Karpas-422 (cell line): Measurements from ENCODE around the gene DTL. TPM values are rescaled to one million over a fixed set of nuclear protein-coding genes. Genes with fewer than 3 reads are reported as not detected.

Experiments used
- DNase-seq: peaks from one replicate; pipeline ENCODE4 v3.0.0-alpha.2; 2015
- H2AFZ ChIP-seq: fragments of 200-600 bp; sonication (generic); 2 replicates; pipeline ENCODE4 v1.6.1; 2014; ENCODE audit warnings: antibody characterized with exemption, low read length, mixed read lengths
- H3K27ac ChIP-seq: fragments of 200-600 bp; sonication (generic); 2 replicates; pipeline ENCODE4 v1.5.1; 2014; ENCODE audit warnings: mild to moderate bottlenecking, low read length, moderate library complexity
- H3K27me3 ChIP-seq: fragments of 200-600 bp; sonication (generic); 2 replicates; pipeline ENCODE4 v1.6.1; 2014; ENCODE audit warnings: low read length, mixed read lengths
- H3K36me3 ChIP-seq: fragments of 200-600 bp; sonication (generic); 2 replicates; pipeline ENCODE4 v1.6.1; 2014; ENCODE audit warnings: low read length, mixed read lengths; ENCODE audit not compliant: insufficient read depth
- H3K4me1 ChIP-seq: fragments of 200-600 bp; sonication (generic); 2 replicates; pipeline ENCODE4 v1.6.1; 2014; ENCODE audit warnings: mild to moderate bottlenecking, low read length, mixed read lengths
- H3K4me2 ChIP-seq: fragments of 200-600 bp; sonication (generic); 2 replicates; pipeline ENCODE4 v1.6.1; 2014; ENCODE audit warnings: low read length, low read depth, mild to moderate bottlenecking; ENCODE audit not compliant: poor library complexity, severe bottlenecking
- H3K4me3 ChIP-seq: fragments of 200-600 bp; sonication (generic); 2 replicates; pipeline ENCODE4 v1.5.1; 2014; ENCODE audit warnings: mild to moderate bottlenecking, antibody characterized with exemption, low read length, mixed read lengths
- H3K79me2 ChIP-seq: fragments of 200-600 bp; sonication (generic); 2 replicates; pipeline ENCODE4 v1.6.1; 2014; ENCODE audit warnings: mild to moderate bottlenecking, low read length, mixed read lengths
- H3K9ac ChIP-seq: fragments of 200-600 bp; sonication (generic); 2 replicates; pipeline ENCODE4 v1.6.0; 2014; ENCODE audit warnings: low read length
- H3K9me2 ChIP-seq: fragments of 200-600 bp; sonication (generic), shearing (Covaris generic); replicated peaks from 2 replicates; pipeline ENCODE4 v1.6.0; 2014; ENCODE audit warnings: mild to moderate bottlenecking, low read length, moderate library complexity; ENCODE audit not compliant: insufficient read depth
- H3K9me3 ChIP-seq: fragments of 300-700, 200-600 bp; sonication (generic); 2 replicates; pipeline ENCODE4 v1.6.1; 2014; ENCODE audit warnings: low read length, mixed read lengths
- H4K20me1 ChIP-seq: fragments of 200-600 bp; sonication (generic); 2 replicates; pipeline ENCODE4 v1.6.1; 2014; ENCODE audit warnings: mild to moderate bottlenecking, antibody characterized with exemption, low read length, low read depth; ENCODE audit not compliant: insufficient read depth
- total RNA-seq: library from RNA; depleted of rRNA; stranded (reverse); fragments of >200 nt; shearing (Covaris generic); gene quantifications from 2 replicates; pipeline ENCODE4 v1.2.3, GENCODE V29; 2014; ENCODE audit warnings: low replicate concordance

Gene DTL
- total RNA-seq, 1 experiment from 2014 or later, result 13.5 TPM

DNA sequence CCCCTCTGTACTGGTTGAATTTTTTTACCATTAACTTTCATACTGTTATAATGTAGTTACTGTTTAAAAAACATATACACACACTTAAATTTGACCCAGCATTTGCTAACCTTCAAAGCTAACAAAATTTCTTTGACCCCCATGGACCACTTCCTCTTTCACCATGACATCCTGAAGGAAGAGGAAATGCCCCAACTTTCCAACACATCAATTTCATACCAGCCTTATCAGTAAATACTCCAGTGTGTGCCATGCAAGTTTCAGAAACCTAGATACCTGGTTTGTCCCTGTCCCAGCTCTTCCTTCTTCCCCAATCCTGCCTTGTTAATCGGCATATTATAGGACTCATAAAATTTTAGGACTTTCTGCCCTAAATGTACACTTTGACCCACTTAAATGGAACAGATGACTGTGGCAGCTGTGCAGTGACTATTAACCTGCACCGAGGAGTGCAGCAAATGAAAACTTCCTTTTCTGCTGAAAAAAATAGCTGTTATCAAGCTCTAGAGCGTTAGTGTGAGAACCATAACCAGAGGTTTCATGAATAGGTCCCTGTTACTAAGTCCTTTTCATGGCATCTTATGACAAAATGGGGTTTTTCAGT lies 54.1 kb downstream of the DTL start:
- H3K9me2 ChIP-seq, result no peaks in the 10 kb centered on the region
- H4K20me1 ChIP-seq, result no peaks in the 10 kb centered on the region
- no peak overlapping the region for H3K4me2 ChIP-seq
- no peak overlapping the region for H3K4me3 ChIP-seq
- no peaks in the 10 kb centered on the region for H3K9me3 ChIP-seq
- H2AFZ ChIP-seq, result no peak overlapping the region
- no peak overlapping the region for H3K9ac ChIP-seq
- H3K27me3 ChIP-seq, result no peaks in the 10 kb centered on the region
- H3K27ac ChIP-seq, result no peak overlapping the region
- no peaks in the 10 kb centered on the region for H3K4me1 ChIP-seq
- peaks cover 59% of the 10 kb centered on the region for H3K79me2 ChIP-seq
- DNase-seq, result no peak
- H3K36me3 ChIP-seq, result peaks cover 53% of the 10 kb centered on the region

DNA sequence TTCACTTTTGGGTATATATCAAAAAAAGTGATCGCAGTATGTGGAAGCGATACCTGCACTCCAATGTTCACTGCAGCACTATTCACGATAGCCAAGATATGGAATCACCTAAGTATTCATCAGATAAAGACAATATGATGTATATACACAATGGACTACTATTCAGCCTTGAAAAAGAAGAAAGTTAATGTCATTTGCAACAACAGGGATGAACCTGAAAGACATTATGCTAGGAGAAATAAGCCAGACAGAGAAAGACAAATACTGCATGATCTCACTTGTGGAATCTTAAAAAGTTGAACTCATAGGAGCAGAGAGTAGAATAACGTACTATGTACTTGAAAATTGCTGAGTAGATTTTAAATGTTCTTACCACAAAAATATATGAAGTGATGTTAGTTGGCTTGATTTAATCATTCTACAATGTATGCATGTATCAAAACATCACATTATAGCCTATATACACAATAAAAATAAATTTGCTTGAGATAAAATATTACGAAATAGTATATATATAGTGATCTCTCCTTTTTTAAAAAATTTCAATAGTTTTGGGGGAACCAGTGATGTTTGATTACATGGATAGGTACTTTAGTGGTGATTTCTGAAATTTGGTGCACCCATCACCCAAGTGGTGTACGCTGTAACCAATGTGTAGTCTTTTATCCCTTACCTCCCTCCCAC lies 56.0 kb downstream of the DTL start:
- Histone ChIP-seq H2AFZ (no peak overlapping the region), H3K9ac (no peak overlapping the region), H3K4me1 (no peaks in the 10 kb centered on the region), H3K9me3 (no peaks in the 10 kb centered on the region), H3K27me3 (no peaks in the 10 kb centered on the region), H3K9me2 (no peaks in the 10 kb centered on the region), H4K20me1 (no peaks in the 10 kb centered on the region), H3K79me2 (peaks cover 61% of the 10 kb centered on the region), H3K4me3 (no peak overlapping the region), H3K4me2 (no peak overlapping the region), H3K36me3 (peaks cover 53% of the 10 kb centered on the region), H3K27ac (no peak overlapping the region)
- DNase-seq, result no peak

DNA sequence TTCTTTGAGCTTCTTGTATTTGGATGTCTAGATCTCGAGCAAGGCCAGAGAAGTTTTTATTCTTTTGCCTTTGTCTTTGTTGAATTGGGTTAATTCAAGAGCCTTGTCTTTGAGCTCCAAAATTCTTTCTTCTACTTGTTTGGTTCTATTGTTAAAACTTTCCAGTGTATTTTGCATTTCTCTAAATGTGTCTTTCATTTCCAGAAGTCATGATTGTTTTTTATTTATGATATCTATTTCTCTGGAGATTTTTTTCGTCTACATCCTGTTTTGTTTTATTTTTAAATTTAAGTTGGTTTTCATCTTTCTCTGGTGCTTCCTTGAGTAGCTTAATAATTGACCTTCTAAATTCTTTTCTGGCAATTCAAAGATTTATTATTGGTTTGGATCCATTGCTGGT lies 61.8 kb downstream of the DTL start:
- Histone ChIP-seq H3K79me2 (peaks cover 82% of the 10 kb centered on the region), H3K4me3 (no peak overlapping the region), H3K27me3 (no peaks in the 10 kb centered on the region), H3K9me3 (no peaks in the 10 kb centered on the region), H3K36me3 (peaks cover 32% of the 10 kb centered on the region), H3K9ac (no peak overlapping the region), H2AFZ (no peak overlapping the region), H3K9me2 (no peaks in the 10 kb centered on the region), H4K20me1 (no peaks in the 10 kb centered on the region), H3K27ac (no peak overlapping the region), H3K4me1 (no peaks in the 10 kb centered on the region), H3K4me2 (no peak overlapping the region)
- DNase-seq, result no peak

GRCh38 chr1:212098310-212098709 lies 62.8 kb downstream of the DTL start:
- no peak overlapping the region for H3K27ac ChIP-seq
- H3K9me2 ChIP-seq, result no peaks in the 10 kb centered on the region
- no peak overlapping the region for H3K9ac ChIP-seq
- H2AFZ ChIP-seq, result no peak overlapping the region
- H3K4me2 ChIP-seq, result no peak overlapping the region
- H3K36me3 ChIP-seq, result peaks cover 34% of the 10 kb centered on the region
- DNase-seq, result no peak
- no peaks in the 10 kb centered on the region for H3K4me1 ChIP-seq
- H3K27me3 ChIP-seq, result no peaks in the 10 kb centered on the region
- H4K20me1 ChIP-seq, result no peaks in the 10 kb centered on the region
- H3K9me3 ChIP-seq, result no peaks in the 10 kb centered on the region
- peaks cover 82% of the 10 kb centered on the region for H3K79me2 ChIP-seq
- no peak overlapping the region for H3K4me3 ChIP-seq

DNA sequence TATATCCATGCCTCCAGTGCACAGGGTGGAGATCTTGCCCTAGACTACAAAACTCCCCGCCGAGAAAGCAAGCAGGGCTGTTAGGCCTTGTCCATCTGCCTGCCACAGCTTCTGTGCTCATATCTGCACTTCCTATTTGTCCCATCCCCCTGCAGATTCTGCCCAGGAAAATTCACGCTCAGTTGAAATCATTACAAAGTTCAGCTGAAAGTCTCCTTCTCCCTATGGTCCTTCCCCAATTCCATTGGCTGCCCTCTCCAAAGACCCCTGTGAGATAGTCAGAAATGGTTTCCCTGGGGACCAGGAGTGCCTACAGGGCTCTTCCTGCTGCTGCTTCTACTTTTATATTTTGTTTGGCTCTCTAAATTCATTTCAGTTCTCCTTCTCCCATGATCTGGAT lies 63.2 kb downstream of the DTL start:
- H3K4me2 ChIP-seq, result no peak overlapping the region
- H3K79me2 ChIP-seq, result peaks cover 82% of the 10 kb centered on the region
- no peaks in the 10 kb centered on the region for H3K27me3 ChIP-seq
- no peak overlapping the region for H3K4me3 ChIP-seq
- no peaks in the 10 kb centered on the region for H3K9me3 ChIP-seq
- H3K36me3 ChIP-seq, result peaks cover 38% of the 10 kb centered on the region
- H3K27ac ChIP-seq, result no peak overlapping the region
- no peak overlapping the region for H3K9ac ChIP-seq
- H4K20me1 ChIP-seq, result no peaks in the 10 kb centered on the region
- H3K9me2 ChIP-seq, result no peaks in the 10 kb centered on the region
- no peak for DNase-seq
- H3K4me1 ChIP-seq, result no peaks in the 10 kb centered on the region
- no peak overlapping the region for H2AFZ ChIP-seq

DNA sequence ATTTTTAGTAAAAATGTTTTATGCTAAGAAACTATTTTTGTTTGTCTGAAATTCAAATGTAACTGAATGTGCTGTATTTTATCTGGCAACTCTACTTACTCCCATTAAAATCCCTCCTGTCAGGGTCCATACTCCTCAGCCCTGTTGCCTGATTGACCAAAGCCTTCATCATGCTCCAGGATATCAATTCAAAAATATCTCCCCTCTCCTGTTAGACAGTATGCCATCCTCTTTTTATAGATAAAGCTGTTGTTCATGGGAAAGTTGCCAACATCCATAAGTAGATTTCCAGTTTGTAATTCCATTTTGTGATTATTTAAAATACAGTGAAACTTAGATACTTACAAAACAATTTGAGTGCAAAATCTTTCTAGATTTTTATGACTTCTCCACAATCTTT lies 65.7 kb downstream of the DTL start:
- Histone ChIP-seq H4K20me1 (no peaks in the 10 kb centered on the region), H3K27ac (no peak overlapping the region), H3K4me2 (no peak overlapping the region), H3K9ac (no peak overlapping the region), H3K9me3 (no peaks in the 10 kb centered on the region), H2AFZ (no peak overlapping the region), H3K9me2 (no peaks in the 10 kb centered on the region), H3K79me2 (peaks cover 77% of the 10 kb centered on the region), H3K27me3 (no peaks in the 10 kb centered on the region), H3K4me1 (no peaks in the 10 kb centered on the region), H3K4me3 (no peak overlapping the region), H3K36me3 (peaks cover 29% of the 10 kb centered on the region)
- DNase-seq, result no peak

GRCh38 chr1:212101735-212102134 lies 66.2 kb downstream of the DTL start:
- Histone ChIP-seq H2AFZ (no peak overlapping the region), H3K36me3 (peaks cover 24% of the 10 kb centered on the region), H3K9me2 (no peaks in the 10 kb centered on the region)

GRCh38 chr1:212104586-212105325 lies 69.2 kb downstream of the DTL start:
- Histone ChIP-seq H2AFZ (no peak overlapping the region), H3K4me3 (no peak overlapping the region), H4K20me1 (no peaks in the 10 kb centered on the region), H3K4me2 (no peak overlapping the region), H3K9me3 (no peaks in the 10 kb centered on the region), H3K36me3 (peaks cover 28% of the 10 kb centered on the region; the same call in 1 of the 2 replicates), H3K9me2 (no peaks in the 10 kb centered on the region), H3K4me1 (no peaks in the 10 kb centered on the region), H3K27ac (no peak overlapping the region), H3K27me3 (no peaks in the 10 kb centered on the region), H3K9ac (no peak overlapping the region), H3K79me2 (peaks cover 54% of the 10 kb centered on the region)
- DNase-seq, result no peak

More at GRCh38 chr1:212101735-212102134, 66.2 kb downstream of the DTL start:
- Histone ChIP-seq H3K79me2 (peaks cover 73% of the 10 kb centered on the region), H3K9ac (no peak overlapping the region), H4K20me1 (no peaks in the 10 kb centered on the region), H3K4me1 (no peaks in the 10 kb centered on the region), H3K4me2 (no peak overlapping the region), H3K27ac (no peak overlapping the region), H3K27me3 (no peaks in the 10 kb centered on the region), H3K9me3 (no peaks in the 10 kb centered on the region), H3K4me3 (no peak overlapping the region)
- DNase-seq, result no peak
